GM21526 (cell line): ENCODE data around the gene MPST.

Experiments used
- ATAC-seq: cut with Tn5 transposase; IDR thresholded peaks from one replicate; pipeline ENCODE4 v1.9.1; 2021; ENCODE audit warnings: moderate library complexity; ENCODE audit not compliant: unreplicated experiment, low FRiP score

MPST gene

DNA sequence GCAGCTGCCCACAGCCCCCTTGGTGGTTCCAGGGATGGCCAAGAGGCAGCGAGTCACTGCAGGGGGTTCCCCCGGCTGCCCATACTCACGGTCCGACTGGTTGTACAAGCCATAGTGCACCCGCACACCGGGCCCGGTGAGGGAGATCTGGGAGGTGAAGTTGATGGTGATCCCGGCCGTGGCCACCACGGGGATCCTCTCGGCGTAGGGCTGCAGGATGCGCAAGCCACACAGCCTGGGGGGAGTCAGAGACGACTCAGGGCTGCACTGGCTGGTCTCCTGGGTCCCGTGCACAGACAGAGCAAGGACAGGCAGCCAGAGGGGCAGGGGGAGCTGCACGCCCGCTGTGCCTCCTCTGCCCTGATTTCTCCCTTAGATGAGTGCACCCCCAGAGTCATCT is 55.5 kb downstream of the MPST start:
- no peak for ATAC-seq

DNA sequence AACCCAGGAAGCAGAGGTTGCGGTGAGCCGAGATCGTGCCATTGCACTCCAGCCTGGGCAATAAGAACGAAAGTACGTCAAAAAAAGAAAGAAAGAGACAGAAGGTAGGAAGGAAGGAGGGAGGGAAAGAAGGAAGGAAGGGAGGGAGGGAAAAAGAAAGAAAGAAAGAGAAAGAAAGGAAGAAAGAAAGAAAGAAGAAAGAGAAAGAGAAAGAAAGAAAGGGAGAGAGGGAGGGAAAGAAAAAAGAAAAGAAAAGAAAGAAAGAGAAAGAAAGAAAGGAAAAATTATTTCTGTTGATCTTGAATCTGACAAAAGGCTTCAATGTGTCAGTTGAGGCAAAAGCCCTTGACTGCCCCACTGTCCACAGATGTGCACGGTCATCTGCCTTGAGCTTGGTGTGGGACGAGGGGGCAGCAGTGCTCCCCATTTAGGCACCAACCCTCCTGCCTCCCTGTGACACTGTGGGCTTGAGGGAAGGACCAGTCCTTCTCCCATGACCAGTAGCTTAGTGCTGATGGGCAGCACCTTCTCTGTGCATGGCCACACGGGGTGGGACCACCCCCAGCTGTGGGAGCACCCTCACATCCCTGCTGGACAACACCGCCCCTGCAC is 56.4 kb downstream of the MPST start:
- ATAC-seq = no peak

DNA sequence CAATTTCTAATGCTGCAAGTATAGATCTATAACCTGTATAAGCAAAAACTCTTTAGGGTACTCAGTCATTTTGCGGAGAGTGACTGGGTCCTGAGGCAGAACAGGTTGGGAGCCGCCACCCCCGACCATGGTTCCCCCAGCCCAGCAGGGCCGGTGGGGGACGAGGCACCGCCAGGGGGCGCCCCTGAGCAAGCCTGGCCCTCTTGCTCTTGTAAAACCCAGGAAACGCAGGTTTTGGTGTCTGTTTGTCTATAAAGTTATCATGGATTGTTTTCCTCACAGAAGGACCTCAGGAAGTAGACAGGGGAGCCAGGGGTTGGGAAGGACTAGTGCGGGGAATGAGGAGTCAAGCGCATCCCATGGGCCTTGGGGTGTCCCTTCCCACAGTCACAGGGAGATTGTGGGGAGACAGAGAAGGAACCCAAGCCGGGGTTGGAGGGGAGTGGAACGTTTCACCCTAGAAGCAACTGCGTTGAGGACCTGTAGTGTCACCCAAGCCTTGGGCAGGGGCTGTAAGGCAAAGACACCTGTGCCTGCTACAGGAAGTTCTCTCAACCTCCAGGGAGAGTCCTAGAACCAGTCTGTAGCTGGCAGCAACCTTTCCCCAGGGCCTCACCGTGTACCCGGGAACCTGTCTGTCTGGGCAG is 58.4 kb downstream of the MPST start:
- no peak for ATAC-seq

DNA sequence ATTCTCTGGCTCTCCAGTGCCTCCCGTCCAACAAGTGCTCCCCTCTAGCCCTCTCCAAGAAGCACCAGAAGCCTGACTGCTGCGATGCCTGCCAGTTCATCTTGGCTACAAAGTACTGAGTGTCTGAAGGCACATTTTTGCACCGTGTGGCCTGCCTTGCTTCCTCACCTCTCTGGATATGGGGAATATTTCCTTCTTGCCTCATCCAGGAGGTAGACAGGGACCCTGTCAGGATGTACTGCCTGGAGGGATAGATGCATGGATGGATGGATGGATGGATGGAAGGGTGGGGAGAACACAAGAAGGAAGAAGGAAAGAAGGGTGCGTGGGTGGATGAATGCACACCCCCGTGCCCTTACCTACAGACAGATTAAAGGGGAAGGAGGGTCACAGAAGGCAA is 59.6 kb downstream of the MPST start:
- ATAC-seq = no peak
